ENCODE results near the gene DYNLRB2.

DYNLRB2 gene

GRCh38 chr16:80554033-80554432, 13.2 kb downstream of the DYNLRB2 start:
- DNase-seq = no peak

- DNase-seq = no peak
These were observed 15.7 kb downstream of the DYNLRB2 start for GRCh38 chr16:80556481-80556880.

- no peak for DNase-seq
These were observed 16.2 kb downstream of the DYNLRB2 start for GRCh38 chr16:80557037-80557436.

GRCh38 chr16:80559369-80559768, 18.6 kb downstream of the DYNLRB2 start:
- DNase-seq = no peak

- no peak for DNase-seq
These were observed 22.3 kb downstream of the DYNLRB2 start for GRCh38 chr16:80563066-80563465.

GRCh38 chr16:80564394-80564793, 23.6 kb downstream of the DYNLRB2 start:
- no peak for DNase-seq

- no peak for DNase-seq
These were observed 28.8 kb downstream of the DYNLRB2 start for GRCh38 chr16:80569440-80570105.

- no peak for DNase-seq
These were observed 29.3 kb downstream of the DYNLRB2 start for GRCh38 chr16:80570106-80570478.

- DNase-seq = no peak
These were observed 32.9 kb downstream of the DYNLRB2 start for GRCh38 chr16:80573700-80574120.

GRCh38 chr16:80576343-80576912, 35.6 kb downstream of the DYNLRB2 start:
- DNase-seq = no peak

GRCh38 chr16:80577485-80578280, 36.9 kb downstream of the DYNLRB2 start:
- no peak for DNase-seq

- DNase-seq = no peak
These were observed 39.5 kb downstream of the DYNLRB2 start for GRCh38 chr16:80580109-80580832.

- no peak for DNase-seq
These were observed 42.7 kb downstream of the DYNLRB2 start for GRCh38 chr16:80583466-80583865.

GRCh38 chr16:80585764-80586163, 45.0 kb downstream of the DYNLRB2 start:
- DNase-seq = no peak

GRCh38 chr16:80586476-80586875, 45.7 kb downstream of the DYNLRB2 start:
- no peak for DNase-seq

- DNase-seq = no peak
These were observed 46.3 kb downstream of the DYNLRB2 start for GRCh38 chr16:80587071-80587470.

- DNase-seq = no peak
These were observed 50.5 kb downstream of the DYNLRB2 start for GRCh38 chr16:80591071-80591915.

GRCh38 chr16:80592273-80592672, 51.5 kb downstream of the DYNLRB2 start:
- DNase-seq = no peak

GRCh38 chr16:80594756-80595155, 54.0 kb downstream of the DYNLRB2 start:
- no peak for DNase-seq

GRCh38 chr16:80596507-80597207, 55.9 kb downstream of the DYNLRB2 start:
- no peak for DNase-seq

- DNase-seq = no peak
These were observed 58.7 kb downstream of the DYNLRB2 start for GRCh38 chr16:80599466-80599865.
